Right atrium auricular region (tissue), 2 donors: ENCODE results near the gene TMPRSS11A. TPM values are rescaled to one million over a fixed set of nuclear protein-coding genes. Genes with fewer than 3 reads are reported as not detected.

Experiments
- DNase-seq: peaks from one replicate; pipeline ENCODE4 v3.0.0-alpha.2; 2019; ENCODE audit warnings: low spot score
- H3K27ac ChIP-seq, 2 donors: fragments of 200-600 bp; sonication (generic); 1 replicate in 1 of 2; 2 replicates in 1 of 2; pipeline ENCODE4 v1.5.1; 2016 to 2019
- H3K27me3 ChIP-seq, 2 donors: fragments of 200-600 bp; sonication (generic); one replicate each; pipeline versions ENCODE4 v1.5.1 to v1.6.0; 2017 to 2019
- H3K36me3 ChIP-seq: fragments of 200-600 bp; sonication (generic); one replicate; pipeline ENCODE4 v1.5.1; 2016
- H3K4me1 ChIP-seq, 2 donors: fragments of 200-600 bp; sonication (generic); one replicate each; pipeline versions ENCODE4 v1.5.1 to v1.6.0; 2017 to 2019
- H3K4me3 ChIP-seq, 2 donors: fragments of 200-600 bp; sonication (generic); 1 replicate in 1 of 2; 2 replicates in 1 of 2; pipeline ENCODE4 v1.5.1; 2017 to 2019; ENCODE audit warnings: mild to moderate bottlenecking in 1 of 2, moderate library complexity in 1 of 2
- H3K9me3 ChIP-seq, 2 donors: fragments of 200-600 bp; sonication (generic); one replicate each; pipeline ENCODE4 v1.5.1; 2019
- total RNA-seq, 2 donors: library from RNA; depleted of rRNA; stranded (reverse); fragments of >200 nt; gene quantifications; one replicate each; pipeline ENCODE4 v1.1.0, GENCODE V29; 2016
- TF ChIP-seq, protein P1 (sequence below), 2 donors: fragments of 200-600 bp; sonication (generic); IDR thresholded peaks; one replicate each; pipeline ENCODE4 v1.5.1; 2019; ENCODE audit warnings: antibody characterized with exemption in 2 of 2

TMPRSS11A gene
- total RNA-seq, 2 donors from 2014 or later = not detected

- no peak for DNase-seq
- Histone ChIP-seq H3K9me3 (no peaks in the 10 kb centered on the region), H3K27ac (no peak overlapping the region), H3K4me3 (no peak overlapping the region), H3K4me1 (no peaks in the 10 kb centered on the region), H3K27me3 (no peaks in the 10 kb centered on the region), H3K36me3 (no peaks in the 10 kb centered on the region)
- TF ChIP-seq, protein P1, sequence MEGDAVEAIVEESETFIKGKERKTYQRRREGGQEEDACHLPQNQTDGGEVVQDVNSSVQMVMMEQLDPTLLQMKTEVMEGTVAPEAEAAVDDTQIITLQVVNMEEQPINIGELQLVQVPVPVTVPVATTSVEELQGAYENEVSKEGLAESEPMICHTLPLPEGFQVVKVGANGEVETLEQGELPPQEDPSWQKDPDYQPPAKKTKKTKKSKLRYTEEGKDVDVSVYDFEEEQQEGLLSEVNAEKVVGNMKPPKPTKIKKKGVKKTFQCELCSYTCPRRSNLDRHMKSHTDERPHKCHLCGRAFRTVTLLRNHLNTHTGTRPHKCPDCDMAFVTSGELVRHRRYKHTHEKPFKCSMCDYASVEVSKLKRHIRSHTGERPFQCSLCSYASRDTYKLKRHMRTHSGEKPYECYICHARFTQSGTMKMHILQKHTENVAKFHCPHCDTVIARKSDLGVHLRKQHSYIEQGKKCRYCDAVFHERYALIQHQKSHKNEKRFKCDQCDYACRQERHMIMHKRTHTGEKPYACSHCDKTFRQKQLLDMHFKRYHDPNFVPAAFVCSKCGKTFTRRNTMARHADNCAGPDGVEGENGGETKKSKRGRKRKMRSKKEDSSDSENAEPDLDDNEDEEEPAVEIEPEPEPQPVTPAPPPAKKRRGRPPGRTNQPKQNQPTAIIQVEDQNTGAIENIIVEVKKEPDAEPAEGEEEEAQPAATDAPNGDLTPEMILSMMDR (IDR thresholded peaks at IDR 0.05) = no peak
Observed at GRCh38 chr4:67891645-67892044, 71.6 kb downstream of the TMPRSS11A start.

- Histone ChIP-seq H3K27ac (no peak overlapping the region), H3K4me3 (no peak overlapping the region), H3K4me1 (no peaks in the 10 kb centered on the region), H3K9me3 (no peaks in the 10 kb centered on the region), H3K27me3 (no peaks in the 10 kb centered on the region), H3K36me3 (no peaks in the 10 kb centered on the region)
- TF ChIP-seq, protein P1 (IDR thresholded peaks at IDR 0.05) = no peak
- DNase-seq = no peak
Observed at GRCh38 chr4:67886281-67886680, 77.0 kb downstream of the TMPRSS11A start.

- TF ChIP-seq, protein P1 (IDR thresholded peaks at IDR 0.05) = no peak
- Histone ChIP-seq H3K4me1 (no peaks in the 10 kb centered on the region), H3K27me3 (no peaks in the 10 kb centered on the region), H3K4me3 (no peak overlapping the region), H3K27ac (no peak overlapping the region), H3K9me3 (no peaks in the 10 kb centered on the region), H3K36me3 (no peaks in the 10 kb centered on the region)
- no peak for DNase-seq
Observed at GRCh38 chr4:67885762-67886161, 77.5 kb downstream of the TMPRSS11A start.

GRCh38 chr4:67884701-67885100 lies 78.6 kb downstream of the TMPRSS11A start:
- TF ChIP-seq, protein P1 (IDR thresholded peaks at IDR 0.05) = no peak
- H3K27me3 ChIP-seq = no peaks in the 10 kb centered on the region
- no peaks in the 10 kb centered on the region for H3K4me1 ChIP-seq
- no peaks in the 10 kb centered on the region for H3K36me3 ChIP-seq
- H3K4me3 ChIP-seq = no peak overlapping the region
- H3K27ac ChIP-seq = no peak overlapping the region
- no peaks in the 10 kb centered on the region for H3K9me3 ChIP-seq
- DNase-seq = no peak

DNA sequence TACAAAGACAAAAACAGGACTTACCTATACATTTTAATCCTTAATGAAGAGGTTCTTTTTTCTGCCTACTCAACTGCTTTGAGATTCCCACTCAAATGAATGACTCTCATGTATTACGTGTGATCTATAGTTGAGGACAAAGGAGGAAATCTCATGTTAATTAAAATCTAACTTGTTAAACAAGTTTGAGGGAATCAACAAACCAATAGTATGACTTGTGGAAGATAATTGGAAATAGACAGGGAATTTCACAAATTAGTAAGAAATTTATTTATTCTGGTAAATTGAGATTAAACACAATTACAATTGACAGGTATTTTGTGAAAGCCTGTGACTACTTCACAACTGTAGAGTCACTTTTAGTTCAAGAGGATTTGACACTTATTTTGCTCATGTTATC lies 79.4 kb downstream of the TMPRSS11A start, which contains the start of gene TMPRSS11D:
TMPRSS11D (minus strand) TSS at position 101 of the 400 bp plus-strand sequence; CDS start at position 32, 69 bp downstream.
- Histone ChIP-seq H3K9me3 (no peaks in the 10 kb centered on the region), H3K27me3 (no peaks in the 10 kb centered on the region), H3K4me1 (no peaks in the 10 kb centered on the region), H3K4me3 (no peak within 1 kb of the TSS), H3K36me3 (no peaks in the 10 kb centered on the region), H3K27ac (no peak within 1 kb of the TSS)
- TF ChIP-seq, protein P1 (IDR thresholded peaks at IDR 0.05) = no peak
- DNase-seq = no peak

DNA sequence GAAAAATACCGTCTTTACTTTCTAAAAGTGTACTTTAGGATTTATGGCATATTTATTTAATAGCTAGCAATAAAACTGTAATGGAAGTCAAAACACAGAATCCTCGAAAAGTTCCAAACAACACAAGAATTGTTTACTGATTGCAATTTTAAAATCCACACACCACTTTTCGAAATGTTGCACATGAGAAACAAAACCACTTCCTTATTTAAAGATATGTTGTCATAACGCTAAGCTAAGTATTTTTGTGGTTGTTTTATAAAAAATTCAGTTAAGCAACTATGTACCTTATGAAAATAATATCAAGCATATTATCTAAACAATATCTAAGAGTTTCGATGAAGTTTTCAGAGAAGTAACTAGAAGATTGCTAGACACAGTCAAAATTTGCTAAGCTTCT lies 79.8 kb downstream of the TMPRSS11A start:
- Histone ChIP-seq H3K9me3 (no peaks in the 10 kb centered on the region), H3K27ac (no peak overlapping the region), H3K4me1 (no peaks in the 10 kb centered on the region), H3K27me3 (no peaks in the 10 kb centered on the region), H3K36me3 (no peaks in the 10 kb centered on the region), H3K4me3 (no peak overlapping the region)
- no peak for DNase-seq
- TF ChIP-seq, protein P1 (IDR thresholded peaks at IDR 0.05) = no peak
